Fibroblast of peridontal ligament (primary cell): ENCODE data around the gene LRRC63.
"Not testable (repeated sequence)": the region's sequence is repeated elsewhere in the genome, so short reads cannot be mapped to it uniquely, and the experiment has no call there.

Experiments
- DNase-seq: peaks from one replicate; pipeline ENCODE4 v3.0.0-alpha.2; 2010; ENCODE audit errors: extremely low read depth

The LRRC63 gene, protein sequence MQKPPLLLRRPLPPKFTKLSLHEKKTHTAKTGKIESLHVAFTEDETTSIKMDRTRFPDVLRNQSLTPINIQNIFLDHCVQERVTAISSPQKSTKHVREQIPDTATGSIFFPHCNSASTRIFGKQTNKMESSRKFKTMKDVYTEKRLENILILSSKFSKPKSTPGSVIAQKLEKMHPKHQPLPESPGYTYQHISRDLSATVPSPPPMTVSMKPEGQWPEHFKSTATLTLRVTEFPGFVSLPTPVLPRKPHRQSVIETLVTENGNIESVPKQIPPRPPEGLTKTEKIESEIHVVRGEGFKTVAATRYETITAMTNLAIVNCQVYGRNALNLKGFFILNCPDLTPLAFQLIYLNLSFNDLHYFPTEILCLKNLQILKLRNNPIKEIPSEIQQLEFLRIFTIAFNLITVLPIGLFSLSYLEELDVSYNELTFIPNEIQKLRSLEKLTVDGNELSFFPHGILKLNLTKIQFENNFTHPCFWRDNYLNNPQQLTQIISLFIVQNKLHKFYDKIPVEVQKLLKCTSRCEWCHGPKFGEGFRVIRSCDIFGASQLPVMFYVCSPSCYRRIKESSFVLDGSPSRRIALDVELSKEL

DNA sequence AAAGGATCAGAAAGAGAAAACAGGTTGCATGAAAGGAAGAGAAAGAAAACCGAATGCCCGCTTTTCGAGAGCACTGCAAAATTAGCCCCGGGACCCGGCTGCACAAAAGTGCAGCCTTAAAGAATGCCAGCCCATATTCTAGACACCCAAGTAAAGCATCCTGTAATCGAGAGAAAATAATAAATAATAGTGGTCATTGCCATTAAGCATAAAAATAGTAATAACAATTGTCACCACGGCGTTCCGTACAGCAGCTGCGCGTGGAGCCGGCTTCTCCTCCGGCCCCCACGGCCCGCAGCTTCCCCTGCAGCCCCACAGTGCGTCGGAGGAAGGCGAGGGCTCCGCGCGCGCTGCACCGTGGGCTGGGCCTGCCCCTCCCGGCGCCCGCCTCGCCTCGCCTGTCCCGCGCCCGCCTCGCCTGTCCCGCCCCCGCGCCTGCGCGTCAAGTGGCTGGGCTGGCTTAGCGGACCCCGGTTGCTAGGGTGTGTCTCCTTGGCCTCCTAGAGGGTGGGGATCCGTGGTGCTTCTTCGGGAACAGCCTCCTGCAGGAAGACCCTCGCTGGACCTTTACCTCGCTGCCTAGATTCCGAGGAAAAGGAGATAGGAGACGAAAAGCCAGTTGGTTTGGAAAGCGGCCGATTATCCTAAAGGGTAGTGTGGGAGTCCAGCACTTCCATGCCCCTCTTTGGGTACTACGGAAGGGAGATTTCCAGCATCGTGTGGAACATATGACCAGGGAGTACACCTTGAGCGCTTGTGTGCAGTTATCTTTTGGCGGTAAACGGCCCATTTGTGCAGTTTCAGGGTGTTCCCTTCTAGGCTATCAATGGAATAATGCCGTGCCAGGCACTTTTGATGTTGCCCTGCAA is at the start of gene LRRC63:
Gene LRRC63 (plus strand): TSS at position 446 of the 869 bp plus-strand sequence. CDS start 1,107 bp downstream, outside the sequence.
- peak; percentile 5 for DNase-seq

DNA sequence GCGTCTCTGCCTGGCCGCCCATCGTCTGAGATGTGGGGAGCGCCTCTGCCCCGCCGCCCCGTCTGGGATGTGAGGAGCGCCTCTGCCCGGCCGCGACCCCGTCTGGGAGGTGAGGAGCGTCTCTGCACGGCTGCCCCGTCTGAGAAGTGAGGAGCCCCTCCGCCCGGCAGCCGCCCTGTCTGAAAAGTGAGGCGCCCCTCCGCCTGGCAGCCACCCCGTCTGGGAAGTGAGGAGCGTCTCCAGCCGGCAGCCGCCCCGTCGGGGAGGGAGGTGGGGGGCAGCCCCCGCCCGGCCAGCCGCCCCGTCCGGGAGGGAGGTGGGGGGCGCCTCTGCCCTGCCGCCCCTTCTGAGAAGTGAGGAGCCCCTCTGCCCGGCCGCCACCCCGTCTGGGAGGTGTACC is 49.0 kb upstream of the LRRC63 start:
- not testable (repeated sequence) for DNase-seq

DNA sequence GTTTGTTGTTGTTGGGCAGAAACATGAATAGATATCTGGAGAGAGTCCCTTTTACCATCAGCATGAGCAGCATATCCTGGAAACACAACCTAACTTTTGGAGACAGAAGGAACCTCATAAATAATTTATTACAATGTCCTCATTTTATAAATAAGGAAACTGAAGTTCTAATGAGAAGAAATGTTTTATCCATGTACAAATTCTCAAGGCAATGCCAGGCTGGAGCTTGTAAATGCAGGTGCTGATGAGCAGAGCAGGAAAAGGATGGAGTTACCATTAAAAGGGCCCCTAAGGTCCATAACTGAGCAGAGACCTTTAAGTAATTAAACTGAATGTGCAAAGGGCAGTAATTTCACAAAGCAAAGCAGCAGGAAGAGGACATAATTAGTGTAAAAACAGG is 47.1 kb upstream of the LRRC63 start:
- DNase-seq, result no peak

DNA sequence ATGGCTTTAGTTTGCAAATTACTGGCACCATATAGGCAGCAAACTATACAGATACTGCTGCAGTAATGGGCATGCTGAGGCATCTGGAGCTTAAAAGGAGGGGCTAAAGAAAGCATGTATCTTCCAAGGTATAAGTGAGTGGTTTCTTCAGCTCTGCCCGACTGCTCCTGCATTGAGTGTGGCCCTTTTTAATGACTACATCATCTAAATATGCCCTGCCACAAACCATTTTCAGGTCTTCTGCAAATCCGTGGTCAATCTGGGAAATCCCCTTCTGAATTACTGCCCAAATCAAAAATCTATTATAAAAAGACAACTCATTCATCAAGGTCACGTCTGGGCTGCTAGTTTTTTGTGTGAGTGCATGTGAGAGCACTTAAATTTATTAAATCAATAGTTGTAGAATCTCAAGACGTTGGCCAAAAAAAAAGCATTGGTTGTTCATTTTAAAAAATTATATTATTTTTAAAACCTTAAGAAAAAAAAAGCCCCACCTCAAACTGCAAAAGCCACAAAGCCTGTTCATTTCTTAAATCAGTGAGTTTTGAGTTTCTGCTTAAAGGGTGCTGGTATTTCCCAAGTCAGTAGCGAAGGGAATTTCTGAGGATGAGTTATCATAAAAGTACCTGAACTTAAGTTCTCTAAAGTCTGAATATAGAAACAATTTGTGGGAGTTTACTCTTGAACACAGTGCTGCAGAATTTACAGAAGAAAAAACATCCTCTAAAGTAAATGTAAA is 46.1 kb upstream of the LRRC63 start:
- no peak for DNase-seq

DNA sequence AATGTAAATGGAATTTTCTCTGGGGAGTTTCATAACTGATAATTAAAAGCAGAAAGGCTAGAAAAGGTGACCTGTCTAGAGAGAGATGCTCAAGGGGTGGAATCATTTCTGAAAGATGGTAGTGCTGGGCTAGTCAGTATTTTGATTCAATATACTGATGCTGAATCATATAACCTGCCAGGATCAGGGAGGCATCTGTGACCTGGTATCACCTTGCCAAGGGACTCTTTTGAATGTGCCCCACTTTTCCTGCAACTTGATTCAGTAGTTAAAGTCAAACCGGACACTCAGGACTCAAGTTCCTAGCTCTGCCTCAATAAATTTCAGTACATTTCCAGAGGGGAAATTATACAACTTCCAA is 45.5 kb upstream of the LRRC63 start:
- no peak for DNase-seq

DNA sequence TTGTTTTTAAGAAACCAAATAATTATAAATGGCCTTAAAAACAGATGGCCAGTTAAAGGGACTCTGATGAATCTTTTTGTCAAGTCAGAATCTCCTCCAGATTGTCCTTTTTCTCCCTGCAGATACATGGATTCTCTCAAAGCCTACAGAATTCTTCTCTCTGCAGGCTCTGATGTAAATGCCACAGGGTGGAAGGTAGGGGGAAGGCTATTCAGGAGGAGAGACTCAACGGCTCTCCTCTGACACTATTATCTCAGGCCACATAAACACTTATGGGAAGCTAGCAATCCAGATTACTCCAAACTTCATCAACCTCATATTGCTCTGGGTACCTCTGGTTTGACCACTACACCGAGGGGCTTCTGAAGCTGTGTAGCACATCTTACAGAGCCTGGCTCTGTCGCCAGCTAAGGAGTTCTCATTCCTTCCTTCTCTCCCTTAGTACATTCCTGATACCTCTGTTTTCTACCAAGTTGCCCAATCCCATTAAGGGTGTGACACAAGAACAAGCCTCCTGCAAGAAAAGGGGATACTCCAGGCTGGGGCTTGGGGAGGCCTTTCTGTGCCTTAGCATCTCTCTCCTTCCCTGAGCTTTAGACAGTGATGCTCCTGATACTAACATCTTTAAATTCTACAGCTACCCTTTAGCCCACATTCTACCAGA is 44.6 kb upstream of the LRRC63 start:
- DNase-seq, result no peak

DNA sequence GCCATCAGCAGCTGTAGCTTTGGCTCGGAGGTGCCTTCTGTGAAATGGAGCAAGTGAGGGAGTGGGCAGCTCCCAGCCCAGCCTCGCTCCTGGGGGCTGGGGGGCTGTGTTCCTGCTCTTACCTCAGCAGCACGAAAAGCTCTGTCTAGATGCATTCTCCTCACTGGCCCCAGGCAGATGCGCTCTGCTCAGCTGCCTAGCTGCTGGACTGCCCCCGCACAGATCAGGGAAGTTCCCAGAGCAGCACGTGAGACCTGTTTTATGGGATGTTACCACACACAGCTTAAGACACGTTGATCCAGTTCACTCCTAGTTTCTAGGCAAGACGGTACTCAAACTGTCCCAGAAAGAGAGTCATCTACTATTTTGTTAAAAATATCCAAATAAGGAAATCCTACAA is 43.4 kb upstream of the LRRC63 start:
- DNase-seq, result no peak

DNA sequence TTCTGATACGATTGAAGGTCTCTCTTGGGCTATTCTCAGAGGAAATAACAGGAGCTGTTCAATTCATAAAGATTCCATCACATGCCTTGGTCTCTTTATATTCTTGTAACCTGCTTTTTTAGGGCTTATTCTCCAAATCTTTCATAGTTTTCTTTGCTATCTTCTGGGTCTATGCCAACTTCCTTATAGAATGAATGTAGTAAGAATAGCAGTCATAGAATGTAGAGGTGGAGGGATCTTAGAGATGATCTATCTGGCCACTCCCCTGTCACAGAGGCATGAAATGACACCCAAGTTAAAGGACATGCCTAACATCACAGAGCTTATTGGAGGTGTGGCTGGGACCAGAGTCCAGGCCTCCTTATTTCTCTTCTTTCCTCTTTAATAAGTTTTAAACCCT is 42.9 kb upstream of the LRRC63 start:
- DNase-seq, result no peak

DNA sequence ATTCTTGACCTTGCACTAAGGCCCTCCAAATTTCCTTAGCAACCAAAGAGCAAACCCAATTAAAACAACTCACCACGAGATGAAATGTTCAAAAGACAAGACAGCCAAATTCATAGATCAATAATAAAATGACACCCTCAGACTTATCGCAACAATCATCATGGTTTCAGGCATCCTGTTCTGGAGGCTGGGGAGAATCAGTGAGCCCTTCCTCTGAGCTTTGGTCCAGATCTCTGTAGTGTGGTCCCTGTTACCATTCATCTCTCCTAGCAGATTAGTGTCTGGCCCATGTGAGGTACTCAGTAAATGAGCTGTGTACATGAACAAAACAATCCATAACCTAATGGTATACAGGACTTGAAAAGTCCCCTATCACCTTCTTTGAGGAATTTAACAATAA is 42.0 kb upstream of the LRRC63 start:
- no peak for DNase-seq

DNA sequence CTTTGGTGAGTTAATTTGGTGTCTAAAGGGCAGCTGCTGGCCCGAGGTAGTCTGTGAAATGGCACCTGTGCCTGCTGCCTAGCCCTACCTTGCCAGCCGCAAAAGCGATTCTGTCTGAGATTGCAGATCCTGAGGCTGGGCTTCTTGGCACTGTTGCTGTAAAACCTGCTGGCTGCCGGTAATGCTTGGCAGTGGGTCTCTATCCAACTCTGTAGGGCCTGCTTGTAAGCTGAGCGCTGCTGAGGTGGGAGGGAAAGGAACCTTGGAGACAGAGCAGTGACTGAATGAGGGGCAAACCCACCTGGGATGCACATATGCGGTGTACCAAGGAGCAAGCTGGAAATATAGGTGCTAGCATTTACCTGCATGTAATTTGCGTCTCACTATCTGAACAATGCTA is 41.5 kb upstream of the LRRC63 start:
- no peak for DNase-seq

DNA sequence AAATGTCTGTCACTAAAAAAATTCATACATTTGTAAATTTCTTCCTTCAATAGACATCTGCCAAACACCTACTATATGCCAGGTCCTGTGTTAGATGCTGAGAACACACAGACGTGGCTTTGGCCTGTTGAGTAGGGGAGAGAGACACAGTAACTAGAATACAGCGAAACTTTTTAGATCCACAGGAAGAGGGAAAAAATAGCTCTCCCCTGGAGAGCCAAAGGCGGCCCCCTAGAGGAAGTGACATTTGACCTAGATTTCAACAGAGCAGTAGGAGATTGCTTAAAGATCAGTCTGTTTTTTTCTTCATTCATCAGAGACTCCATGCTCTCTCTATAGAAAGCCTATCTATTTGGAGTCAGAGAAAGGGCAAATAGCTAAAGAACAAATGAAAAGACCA is 41.0 kb upstream of the LRRC63 start:
- DNase-seq, result no peak

DNA sequence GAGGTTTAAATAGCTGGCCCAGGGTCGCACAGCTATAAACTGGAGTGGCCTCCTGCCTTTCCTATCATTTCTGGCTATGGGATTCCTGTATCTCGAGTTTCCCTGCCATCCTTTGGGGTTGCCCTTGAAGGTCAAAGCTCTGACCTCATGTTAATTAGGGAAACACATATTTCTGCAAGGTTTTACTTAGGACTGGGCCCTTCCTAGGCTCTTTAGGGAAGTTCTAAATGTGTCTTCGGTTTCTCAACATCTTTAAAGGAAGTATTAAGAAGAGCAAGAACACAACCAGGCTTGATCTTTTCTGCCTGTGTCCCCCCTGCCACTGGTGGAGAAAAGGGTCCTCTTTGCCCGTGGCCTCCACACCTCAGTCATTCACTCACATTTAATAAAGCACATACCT is 40.5 kb upstream of the LRRC63 start:
- DNase-seq, result no peak

DNA sequence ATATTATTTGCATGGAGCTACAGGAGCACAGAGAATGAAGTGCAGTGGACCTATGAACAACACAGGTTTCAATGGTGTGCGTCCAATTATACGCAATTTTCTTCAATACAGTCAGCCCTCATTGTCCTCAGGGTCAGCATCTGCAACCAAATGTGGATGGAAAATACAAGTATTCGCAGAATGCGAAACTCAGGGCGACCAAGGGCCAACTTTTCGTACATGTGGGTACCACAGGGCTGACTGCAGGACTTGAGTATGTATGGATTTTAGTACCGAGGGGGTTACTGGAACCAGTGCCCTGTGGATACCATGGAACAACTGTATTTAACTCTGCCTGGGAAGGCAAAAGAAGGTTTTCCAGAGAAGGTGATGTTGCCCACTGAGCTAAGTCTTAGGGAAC is 40.0 kb upstream of the LRRC63 start:
- no peak for DNase-seq

DNA sequence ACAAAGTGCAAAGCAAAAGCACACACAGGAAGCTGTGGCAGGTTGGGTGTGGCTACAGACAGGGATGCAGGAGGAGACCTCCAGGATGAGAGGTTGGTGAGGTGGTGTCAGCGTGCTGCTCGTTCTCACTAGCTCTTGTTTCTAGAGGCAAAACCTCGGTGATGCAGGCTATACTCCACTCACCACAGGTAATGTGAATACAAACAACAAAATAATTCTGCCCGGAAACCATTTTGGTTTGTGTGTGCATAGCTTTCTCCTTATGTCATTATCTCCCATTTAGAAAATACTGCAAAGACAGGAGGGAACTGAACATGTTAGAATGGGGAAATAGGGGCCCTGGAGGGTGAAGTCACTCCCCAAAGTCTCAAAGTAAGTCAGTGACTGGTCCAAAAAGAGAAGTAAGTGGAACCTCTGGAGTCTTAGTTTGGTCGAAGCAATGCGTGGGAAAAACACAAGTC is 39.2 kb upstream of the LRRC63 start:
- DNase-seq, result no peak

DNA sequence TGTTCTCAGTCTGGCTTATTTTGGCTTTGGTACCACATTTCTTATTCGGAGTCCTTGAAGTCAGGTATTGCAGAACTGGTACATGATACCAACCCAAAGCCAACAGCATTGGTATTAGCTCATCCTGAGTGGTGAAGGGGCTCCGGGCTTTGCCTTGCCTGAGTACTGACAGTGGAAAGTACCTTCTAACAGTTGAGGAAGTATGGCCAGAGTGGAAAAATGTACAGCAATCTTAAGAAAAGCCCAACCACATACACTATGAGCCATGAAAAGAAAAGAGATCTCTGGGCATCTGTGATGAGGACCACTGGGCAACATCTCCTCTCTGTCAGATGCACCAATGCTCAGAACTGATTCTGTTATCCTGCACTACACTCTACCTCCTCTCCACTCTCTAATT is 38.1 kb upstream of the LRRC63 start:
- DNase-seq, result no peak

DNA sequence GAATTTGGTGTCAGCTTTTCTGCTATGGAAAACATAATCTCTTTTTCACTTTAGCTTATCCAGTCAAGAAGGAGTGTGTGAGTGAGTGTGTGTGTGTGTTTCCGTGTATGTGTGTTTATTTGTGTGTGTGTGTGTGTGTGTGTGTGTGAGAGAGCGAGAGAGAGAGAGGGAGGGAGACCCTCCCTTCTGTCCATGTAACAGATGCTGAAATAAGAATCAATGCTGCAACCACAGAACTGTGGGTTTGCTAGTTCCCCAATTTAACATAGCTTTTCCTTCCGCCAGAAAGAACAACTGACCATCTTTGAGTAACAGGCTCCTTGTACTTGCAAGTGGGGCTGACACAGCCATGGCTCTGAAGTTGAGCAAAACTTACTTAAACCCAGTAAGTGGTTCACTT is 35.0 kb upstream of the LRRC63 start:
- DNase-seq, result no peak

DNA sequence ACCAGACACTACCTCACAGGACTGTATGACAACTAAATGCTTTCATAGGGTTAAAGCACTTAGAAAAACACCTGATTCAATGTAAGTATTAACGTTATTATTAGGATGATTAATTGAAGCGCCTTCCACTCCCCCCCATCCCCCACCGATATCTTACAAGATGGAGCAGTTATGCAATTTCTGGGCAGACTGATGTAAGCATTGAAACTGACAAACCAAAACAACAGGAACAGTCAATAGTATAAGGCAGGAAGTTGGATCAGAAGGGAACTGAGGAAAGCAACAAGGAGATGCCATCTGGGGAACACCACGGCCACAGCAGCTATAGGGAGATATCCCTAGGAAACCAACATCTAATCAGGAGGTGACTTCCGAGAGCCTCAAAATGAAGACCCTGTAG is 33.6 kb upstream of the LRRC63 start:
- DNase-seq, result no peak

DNA sequence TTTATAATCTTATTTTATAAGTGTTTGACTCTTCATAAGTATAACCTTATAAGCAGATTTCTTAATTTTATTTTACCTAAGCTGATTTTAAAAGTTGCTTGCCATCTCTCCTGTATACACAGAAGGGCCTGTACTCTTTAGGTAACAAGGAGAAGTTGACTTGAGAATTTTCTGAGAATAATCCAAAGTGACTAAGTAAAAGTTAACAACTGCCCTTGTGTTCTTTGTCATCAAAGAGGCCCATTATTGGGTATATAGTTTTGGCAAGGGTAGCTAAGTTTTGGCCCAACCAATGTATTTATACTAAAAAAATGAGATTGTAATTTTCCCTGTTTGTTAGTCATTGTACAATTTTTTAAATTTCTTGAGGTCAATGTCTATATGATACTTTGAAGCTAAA is 32.9 kb upstream of the LRRC63 start:
- no peak for DNase-seq

DNA sequence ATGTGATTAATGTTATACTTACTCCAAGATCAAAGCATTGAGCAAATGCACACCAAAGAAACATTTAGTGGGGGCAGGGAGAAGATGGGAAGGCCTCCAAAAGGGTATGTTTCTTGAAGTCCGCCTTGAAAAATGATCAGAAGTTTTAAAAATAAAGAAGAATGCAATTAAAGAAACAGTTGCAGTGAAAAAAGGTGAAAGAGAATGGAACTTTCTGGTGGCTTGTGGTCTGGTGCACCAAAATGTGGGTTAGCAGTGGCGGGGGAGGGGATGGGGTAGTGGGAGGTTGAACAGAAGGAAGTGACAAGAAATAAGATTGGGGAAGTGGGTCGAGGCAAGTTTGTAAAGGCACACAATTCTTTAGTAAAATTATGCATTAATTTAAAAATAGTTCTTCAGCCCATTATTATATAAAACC is 32.2 kb upstream of the LRRC63 start:
- no peak for DNase-seq

DNA sequence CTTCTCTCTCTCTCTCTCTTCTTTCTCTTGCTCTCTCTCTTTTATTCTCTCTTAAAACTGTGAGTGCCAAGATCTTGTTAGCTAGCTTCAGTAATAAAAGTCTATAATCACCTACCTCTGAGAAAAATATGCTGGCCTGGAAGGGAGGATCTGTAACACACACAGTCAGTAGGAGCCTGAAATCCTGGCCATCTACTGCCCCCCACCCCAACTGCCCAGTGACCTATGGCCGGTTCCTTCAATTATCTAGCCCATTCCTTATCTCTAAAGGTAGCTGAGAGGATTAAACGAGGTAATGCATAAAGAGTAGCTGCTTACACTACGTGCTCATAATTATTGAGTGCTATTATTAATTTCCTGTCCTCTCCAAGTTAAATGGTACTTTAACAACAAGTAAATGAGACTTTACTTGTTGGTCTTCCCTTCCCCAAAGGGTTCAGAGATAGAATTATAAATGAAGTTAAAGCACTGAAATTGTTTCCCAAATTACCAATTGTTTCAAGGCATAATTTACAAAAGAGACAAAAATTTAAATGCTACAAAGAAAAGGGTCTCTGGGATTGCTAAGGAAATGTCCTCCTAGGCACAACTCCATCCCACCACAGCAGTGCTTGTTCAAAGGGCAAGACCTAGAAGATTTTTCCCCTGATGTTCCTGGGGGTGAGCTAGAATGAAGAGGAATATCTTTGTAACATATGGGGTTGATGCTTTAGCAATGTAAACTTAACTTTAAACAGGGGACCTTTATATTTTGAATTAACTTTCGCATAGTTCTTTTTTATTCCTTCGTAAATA is 31.6 kb upstream of the LRRC63 start:
- DNase-seq, result no peak
